Pons (tissue), 1 donor: ENCODE measurements around the gene ZNF326.
"Not testable (repeated sequence)": the region's sequence is repeated elsewhere in the genome, so short reads cannot be mapped to it uniquely, and the experiment has no call there.

Experiments
- DNase-seq: peaks from one replicate; pipeline ENCODE4 v3.0.0-alpha.2; 2016; ENCODE audit warnings: low spot score

ZNF326 gene

DNA sequence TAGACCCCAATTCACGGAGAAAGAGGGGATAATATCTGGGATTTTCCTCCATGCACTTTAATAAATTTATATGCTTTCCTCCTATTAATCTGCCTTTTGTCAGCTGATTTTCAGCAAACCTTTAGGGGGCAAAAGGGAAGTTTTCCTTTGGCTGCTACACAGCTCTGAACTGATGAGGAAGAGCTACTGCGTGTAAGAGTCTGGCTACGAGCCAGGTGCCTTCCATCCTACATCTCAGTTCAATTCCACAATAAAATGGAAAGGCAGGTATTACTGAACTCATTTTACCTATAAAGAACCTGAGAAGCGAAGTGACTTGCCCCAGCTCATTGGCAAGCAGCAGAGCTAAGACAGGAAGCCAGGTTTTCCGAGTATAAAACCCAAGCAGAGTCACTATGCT is 28.3 kb upstream of the ZNF326 start:
- no peak for DNase-seq

GRCh38 chr1:89971600-89971999 is 23.3 kb upstream of the ZNF326 start:
- no peak for DNase-seq

- no peak for DNase-seq
Observed at GRCh38 chr1:89972024-89972423, 22.9 kb upstream of the ZNF326 start.

- no peak for DNase-seq
Observed at GRCh38 chr1:89973471-89974127, 21.3 kb upstream of the ZNF326 start.

- DNase-seq, result no peak
Observed at GRCh38 chr1:89974256-89974655, 20.7 kb upstream of the ZNF326 start.

DNA sequence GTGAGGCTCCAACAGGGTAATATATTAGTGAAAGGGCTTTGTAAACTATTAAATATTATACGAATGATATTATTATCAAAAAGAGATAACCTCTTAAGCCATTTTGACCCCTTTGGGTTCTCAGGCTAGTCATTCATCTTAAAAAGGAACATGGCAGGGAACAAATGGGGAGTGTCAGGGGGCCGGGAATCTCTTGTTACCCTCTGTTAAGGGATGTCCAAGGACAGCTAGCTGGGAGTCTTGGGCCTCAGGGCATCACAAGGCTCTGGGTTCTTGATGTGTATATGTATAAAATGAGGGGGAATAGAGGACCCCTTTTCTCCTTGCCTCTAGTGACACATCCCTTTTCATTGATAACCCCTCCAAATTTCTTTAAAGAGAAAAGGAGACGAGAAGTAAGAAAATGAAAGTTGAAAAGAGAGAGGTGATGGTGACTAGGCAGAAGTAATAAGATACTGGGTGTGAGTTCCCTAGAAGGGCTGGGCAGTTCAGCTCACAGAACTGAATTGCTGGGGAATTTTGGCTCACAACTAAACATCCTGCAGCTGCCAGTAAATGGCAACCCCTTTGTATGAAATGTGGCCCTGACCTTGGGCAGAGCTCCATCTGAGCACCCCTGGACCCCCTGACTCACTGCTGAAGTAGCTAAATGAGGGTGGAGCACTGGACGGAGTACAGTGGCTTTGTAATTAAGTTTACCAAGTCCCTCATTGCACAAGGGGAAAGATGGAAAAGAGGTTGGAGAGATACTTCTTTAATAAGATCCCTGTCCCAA is 20.0 kb upstream of the ZNF326 start:
- no peak for DNase-seq

- DNase-seq, result no peak
Observed at GRCh38 chr1:89975540-89976125, 19.3 kb upstream of the ZNF326 start.

DNA sequence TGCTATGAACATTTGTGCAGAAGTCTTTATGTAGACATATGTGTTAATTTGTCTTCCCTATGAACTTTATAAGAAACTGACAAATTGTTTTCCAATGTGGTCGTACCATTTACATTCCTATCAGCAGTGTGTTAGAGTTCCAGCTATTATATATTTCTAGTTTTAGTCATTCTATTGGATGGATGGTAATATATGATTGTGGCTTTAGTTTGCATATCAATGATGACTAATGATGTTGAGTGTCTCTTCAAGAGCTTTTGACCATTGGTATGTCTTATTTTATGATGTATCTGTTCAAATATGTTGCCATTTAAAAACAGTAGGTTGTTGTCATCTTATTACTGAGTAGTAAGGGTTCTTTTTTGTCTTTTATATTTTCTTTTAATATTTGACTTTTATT is 16.2 kb upstream of the ZNF326 start:
- no peak for DNase-seq

DNA sequence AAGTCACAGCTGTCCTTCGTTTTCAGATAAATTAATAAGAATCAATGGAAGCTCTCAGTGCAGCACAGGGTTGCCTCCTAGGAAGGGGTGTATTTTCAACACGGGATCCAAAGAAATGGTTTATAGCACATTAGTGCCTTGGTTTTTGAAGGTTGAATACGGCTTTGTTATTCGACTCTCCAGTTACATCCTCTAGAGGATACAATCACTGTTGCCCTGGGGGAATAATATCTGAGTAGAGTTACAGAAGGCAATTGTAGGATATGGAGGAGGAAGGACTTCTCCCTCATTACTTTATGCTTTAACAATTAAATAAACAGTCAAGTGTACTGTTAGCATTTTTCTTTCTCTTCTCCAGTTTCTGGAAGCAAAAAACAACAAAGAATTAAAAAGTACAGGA is 14.3 kb upstream of the ZNF326 start:
- no peak for DNase-seq

DNA sequence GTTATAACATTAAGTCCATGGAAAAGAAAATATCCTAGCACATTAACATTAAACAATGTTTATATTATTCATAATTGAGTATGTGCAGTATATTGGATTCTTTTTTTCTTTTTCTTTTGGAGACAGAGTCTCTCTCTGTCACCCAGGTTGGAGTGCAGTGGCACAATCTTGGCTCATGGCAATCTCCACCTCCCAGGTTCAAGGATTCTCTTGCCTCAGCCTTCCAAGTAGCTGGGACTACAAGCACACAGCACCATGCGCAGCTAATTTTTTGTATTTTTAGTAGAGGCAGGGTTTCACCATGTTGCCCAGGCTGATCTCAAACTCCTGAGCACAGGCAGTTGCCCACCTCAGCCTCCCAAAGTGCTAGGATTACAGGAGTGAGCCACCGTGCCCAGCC is 12.1 kb upstream of the ZNF326 start:
- DNase-seq, result not testable (repeated sequence)

- not testable (repeated sequence) for DNase-seq
Observed at GRCh38 chr1:89984564-89985116, 10.3 kb upstream of the ZNF326 start.

GRCh38 chr1:89986020-89986419 is 8.9 kb upstream of the ZNF326 start:
- no peak for DNase-seq

DNA sequence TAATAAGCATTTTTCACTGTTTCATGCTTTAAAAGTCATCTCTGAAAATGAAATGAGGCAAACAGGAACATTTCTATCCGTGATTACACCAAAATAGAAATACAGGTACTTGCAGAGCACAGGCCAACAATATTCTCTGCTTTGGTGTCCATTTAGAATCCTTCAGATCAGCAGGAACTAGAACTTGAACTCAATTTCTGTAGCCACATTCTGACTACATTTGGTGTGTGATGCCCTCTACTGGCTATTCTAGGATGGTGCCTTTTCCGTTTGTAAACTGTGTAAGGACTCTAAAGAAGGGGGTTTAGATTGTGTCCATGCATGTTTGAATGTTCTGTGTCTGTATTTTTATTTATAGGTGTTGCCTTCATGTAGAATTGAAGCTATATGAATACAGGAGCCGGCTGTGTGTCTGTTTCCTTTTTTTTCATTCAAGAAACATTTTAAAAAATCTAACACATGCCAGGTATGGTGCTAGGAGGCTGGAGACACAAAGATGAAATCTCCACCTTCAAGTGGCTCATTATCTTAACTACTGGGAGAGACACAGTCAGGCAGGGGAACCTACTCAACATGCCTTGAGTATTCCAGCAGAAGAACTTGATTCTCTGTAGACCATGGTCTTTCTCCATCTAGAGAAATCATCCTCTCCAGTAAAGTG is 7.6 kb upstream of the ZNF326 start:
- peak; percentile 96 for DNase-seq

- DNase-seq, result no peak
Observed at GRCh38 chr1:89989099-89989498, 5.8 kb upstream of the ZNF326 start.

- no peak for DNase-seq
Observed at GRCh38 chr1:89989799-89990198, 5.1 kb upstream of the ZNF326 start.

DNA sequence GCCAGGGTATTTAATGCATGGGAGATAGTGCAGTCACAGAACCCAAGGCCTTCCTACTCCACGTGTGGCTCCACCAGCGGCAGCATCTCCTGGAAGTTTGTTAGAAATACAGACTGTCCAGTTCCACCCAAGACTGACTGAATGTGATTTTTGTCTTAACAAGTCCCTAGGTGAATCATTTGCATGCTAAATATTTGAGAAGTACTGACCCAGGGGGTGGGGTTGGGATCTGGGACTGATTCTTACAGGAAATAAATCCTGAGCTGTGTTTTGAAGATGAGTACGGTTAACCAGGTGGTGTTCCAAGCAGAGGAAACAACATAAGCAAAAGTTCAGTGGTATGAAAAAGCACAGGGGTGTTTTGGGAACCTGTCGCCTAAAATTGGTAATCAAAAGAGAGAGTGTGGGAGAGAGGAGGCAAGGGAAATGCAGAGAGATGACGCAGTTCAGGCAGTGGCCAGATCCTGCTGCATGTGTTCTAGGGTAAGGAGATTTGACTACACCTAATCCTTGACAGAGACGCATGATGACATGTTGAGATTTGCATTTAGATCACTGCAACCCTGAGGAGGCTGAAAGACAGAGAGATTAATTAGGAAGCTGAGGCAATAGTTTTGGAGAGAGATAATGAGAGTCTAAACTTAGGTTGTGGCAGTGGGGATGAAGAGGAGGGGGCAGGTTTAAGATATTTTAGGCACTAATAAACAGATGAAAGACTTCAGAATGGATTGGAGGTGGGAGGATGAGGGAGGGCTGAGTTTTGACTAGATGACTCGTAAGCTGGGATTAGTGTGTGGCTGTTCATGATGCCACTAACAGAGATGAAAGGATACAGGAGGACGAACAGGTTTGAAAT is 3.7 kb upstream of the ZNF326 start:
- DNase-seq, result no peak

DNA sequence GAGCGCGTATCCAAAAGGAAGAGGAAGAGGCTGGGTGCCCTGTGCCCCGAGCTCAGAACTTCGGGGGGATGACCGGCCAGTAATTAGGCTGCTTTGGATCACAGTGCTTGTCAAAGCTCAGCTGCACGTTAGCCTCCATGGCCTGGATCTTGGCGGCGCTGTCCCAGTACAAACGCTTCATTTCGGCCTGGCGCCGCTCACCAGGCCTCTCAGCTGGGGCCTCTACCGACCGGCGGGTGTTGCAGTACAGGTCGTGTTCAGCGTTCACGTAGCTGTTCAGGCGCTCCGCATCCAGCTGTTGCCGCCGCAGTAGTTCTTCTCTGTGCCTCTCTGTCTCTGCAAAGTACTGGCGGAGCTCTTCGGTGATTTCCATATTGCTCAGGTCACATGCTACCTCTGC is 1.4 kb upstream of the ZNF326 start:
- no peak for DNase-seq

DNA sequence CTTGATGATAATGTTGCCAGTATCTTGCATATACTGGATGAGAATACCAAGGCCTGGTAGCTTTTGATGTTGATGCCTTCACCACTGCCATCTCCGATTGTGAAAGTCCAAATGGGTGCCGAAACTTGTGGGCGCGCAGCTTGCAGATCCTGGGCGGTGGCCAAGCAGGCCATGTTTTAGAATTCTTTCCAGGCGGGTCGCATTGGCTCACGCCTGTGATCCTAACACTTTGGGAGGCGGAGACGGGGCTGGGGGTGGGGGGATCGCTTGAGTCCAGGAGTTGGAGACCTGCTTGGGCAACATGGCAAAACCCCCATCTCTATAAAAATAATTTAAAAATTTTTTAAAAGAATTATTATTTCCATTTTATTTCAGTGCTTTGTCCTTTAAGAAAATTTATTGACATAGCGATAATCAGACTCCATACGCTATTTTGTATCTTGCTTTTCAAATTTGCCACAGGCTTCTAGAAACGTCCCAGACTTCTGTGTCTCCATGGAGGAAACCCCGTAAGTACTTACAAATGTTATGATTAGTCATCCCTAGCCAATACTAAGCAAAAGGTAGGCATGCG is 592 bp upstream of the ZNF326 start:
- DNase-seq, result no peak

- peak; percentile 37 for DNase-seq
Observed at GRCh38 chr1:89995598-89996449, 914 bp downstream of the ZNF326 start.

- no peak for DNase-seq
Observed at GRCh38 chr1:89996450-89997110, 1.7 kb downstream of the ZNF326 start.
